HG03159 (cell line): ENCODE results near the gene FAM171A1.
"Not testable (repeated sequence)": the region's sequence is repeated elsewhere in the genome, so short reads cannot be mapped to it uniquely, and the experiment has no call there.

ENCODE experiments used
- ATAC-seq: cut with Tn5 transposase; IDR thresholded peaks from one replicate; pipeline ENCODE4 v1.9.1; 2021; ENCODE audit warnings: mild to moderate bottlenecking, moderate library complexity; ENCODE audit not compliant: unreplicated experiment

The FAM171A1 gene

DNA sequence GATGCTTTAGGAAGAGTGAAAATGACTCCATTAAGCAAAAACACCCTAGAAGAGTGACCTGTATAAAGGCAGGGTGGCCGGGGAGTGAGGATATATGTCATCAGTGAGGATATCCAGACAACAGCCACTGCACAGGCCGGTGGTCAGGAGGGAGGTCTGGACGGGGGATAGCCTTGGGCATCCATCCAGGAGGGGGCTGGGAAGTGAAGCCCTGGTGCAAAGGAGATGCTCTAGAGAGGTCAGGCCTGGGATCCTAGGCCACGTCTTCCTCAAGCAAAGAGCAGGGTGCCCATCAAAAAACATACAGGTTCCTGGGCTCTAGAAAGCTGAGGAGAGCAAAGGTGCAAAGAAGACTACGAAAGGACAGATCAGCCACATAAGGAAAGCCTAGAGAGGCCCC is 25.6 kb downstream of the FAM171A1 start:
- no peak for ATAC-seq

DNA sequence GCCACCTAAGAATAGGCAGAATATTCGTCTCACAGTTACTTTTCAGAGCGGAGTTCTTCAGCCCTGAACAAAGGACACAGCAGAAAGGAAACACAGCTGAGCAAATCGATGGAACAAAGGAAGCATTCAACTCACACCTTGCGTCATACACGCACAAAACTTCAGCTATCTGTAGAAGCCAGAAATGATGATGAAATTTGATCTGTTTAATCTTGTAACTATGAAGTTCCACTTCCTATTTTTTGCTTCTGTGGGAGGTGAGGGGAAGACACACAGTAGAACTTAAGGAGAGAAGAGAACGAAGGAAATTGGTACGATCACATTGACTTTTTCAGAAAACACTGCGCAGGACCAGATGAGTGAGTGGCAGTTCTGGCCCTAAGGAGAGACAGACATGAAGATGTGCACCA is 26.2 kb downstream of the FAM171A1 start:
- no peak for ATAC-seq

DNA sequence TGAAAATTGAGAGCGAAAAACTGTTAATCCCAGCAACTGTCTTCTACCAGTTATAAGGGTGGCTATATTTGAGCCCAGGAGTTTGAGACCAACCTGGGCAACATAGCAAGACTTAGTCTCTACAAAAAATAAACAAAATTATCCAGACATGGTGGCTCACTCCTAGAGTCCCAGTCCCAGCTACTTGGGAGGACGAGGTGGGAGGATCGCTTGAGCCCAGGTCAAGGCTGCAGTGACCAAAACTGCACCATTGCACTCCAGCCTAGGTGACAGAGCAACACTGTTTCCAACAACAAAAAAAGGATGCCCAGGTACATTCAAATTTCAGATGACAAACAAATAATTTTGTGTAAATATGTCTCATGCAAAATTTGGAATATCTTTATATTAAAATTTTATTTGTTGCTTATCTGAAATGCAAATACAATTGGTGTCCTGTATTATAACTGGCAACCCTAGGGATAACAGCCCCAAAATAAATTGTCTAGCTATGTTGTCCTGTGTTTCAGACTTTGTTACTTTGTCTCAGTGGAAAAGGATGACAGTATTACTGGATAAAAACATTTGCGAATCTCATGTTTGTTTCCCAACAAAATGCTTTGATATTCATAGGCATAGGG is 26.7 kb downstream of the FAM171A1 start:
- no peak for ATAC-seq

DNA sequence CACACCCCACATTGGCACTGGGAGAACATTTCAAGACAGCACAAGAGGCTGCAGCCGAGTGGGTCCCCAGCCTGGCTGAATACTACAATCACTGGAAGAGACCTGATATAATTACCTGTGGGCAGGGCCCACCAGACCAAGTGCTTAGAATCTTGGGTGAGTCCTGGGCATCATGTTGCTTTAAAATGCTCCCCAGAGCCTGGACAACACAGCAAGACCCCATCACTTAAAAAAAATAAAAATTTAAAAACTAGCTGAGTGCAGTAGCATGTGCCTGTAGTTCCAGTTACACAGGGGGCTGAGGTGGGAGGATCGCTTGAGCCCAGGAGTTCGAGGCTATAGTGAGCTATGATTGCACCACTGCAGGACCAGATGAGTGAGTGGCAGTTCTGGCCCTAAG is 28.1 kb downstream of the FAM171A1 start:
- no peak for ATAC-seq

DNA sequence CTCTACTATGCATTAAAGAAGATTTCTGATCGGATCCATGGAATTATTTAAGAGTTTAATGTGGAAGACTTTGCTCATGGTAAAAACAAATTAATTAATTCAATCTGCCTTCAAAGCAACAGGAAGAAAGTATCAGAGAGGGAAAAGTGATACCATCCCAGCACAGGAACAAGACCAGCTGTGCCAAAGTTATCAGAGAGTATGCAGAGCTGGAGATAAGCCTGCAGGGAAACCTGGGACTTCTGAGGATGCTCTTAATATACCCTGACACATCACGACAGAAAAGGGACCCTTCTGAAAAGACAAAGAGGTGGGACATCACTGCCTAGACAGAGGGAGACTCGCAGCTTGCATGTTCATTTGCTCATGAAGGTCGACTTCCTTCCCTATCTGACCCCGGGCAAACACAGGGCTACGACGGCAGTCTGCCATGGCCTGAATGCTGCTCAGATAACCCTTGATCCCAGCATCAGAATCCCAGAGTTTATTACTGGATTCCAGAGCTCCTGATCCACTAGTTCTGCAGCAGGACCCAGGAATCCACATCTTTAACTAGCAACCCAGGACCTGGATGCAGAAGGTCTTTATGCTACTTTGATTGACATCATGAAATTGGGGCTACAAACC is 29.5 kb downstream of the FAM171A1 start:
- no peak for ATAC-seq

DNA sequence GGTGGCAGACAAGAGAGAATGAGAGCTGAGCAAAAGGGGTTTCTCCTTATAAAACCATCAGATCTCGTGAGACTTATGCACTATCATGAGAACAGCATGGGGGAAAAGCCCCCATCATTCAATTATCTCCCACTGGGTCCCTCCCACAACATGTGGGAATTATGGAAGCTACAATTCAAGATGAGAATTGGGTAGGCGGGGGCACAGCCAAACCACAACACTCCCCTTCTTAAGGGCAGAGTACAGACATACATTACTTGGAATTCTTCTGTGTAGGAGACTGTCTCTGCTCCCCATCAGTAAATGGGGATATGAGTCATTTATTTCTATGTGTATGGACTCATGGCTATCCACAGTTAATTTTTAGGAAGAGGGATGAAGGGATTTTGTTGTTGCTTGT is 31.2 kb downstream of the FAM171A1 start:
- no peak for ATAC-seq

DNA sequence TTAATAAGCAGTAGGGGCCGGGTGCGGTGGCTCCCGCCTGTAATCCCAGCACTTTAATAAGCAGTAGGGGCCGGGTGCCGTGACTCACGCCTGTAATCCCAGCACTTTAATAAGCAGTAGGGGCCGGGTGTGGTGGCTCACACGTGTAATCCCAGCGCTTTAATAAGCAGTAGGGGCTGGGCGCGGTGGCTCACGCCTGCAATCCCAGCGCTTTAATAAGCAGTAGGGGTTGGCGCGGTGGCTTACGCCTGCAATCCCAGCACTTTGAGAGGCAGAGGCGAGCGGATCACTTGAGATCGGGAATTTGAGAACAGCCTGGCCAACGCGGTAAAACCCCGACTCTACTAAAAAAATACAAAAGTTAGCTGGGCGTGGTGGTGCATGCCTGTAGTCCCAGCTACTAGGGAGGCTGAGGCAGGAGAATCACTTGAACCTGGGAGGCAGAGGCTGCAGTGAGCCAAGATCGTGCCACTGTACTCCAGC is 33.6 kb downstream of the FAM171A1 start:
- not testable (repeated sequence) for ATAC-seq

DNA sequence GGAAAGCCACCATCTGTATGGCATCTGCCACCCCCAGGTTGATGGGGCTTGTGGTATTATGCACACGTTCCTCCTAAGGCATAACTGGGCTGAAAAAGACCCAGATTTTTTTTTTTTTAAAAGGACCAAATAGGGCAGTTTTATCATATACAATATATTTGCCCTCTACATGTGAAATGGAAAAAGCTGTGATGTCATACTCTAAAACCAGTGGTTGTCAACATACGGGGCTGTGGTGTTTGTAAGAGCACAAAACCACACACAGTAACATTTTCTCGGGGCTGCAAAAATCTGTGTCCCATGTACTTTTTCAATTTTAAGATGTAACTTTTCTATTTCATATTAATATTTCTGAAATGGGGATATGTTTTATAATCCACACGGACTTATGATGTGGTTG is 34.9 kb downstream of the FAM171A1 start:
- no peak for ATAC-seq

DNA sequence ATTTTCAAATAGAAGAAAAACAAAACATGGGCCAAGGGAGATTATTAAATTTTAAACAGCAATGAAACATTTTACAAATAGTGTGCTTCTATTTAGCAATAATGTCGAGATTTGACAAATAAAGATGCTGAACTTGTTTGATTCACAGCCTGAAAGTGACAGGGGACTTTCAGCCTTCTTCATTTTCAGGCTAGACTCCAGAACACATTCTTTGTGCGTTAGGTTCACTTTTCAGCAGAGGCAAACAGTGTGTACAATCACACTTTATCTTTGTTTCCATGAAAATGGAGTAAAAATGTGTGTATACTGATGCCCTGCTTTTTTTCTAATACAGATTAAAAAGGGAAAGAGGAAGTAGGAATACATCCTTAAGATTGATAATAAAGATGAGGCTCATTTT is 35.6 kb downstream of the FAM171A1 start:
- ATAC-seq: no peak

DNA sequence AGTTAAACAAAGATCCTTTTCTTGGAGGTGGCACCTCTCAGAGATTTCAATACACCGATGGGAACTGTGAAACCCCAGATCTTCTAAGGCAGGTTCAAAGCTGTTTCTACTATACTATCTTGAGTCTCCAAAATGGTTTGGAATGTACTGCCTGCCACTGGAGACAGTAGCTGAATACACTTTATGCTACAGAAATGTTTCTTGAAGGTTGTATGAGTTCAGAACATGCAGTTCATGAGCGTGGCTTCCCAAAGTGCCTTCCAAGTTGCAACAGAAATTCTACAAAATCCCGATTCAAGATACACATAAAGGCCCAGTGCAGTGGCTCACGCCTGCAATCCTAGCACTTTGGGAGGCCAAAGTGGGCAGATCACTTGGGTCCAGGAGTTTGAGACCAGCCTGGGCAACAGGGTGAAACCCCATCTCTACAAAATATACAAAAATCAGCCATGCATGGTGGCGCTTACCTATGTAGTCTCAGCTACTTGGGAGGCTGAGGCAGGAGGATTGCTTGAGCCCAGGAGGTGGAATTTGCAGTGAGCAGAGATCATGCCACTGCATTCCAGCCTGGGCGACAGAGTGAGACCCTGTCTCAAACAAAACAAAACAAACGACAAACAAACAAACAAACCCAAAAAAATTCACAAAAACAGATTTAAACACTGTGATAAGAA is 36.3 kb downstream of the FAM171A1 start:
- no peak for ATAC-seq

DNA sequence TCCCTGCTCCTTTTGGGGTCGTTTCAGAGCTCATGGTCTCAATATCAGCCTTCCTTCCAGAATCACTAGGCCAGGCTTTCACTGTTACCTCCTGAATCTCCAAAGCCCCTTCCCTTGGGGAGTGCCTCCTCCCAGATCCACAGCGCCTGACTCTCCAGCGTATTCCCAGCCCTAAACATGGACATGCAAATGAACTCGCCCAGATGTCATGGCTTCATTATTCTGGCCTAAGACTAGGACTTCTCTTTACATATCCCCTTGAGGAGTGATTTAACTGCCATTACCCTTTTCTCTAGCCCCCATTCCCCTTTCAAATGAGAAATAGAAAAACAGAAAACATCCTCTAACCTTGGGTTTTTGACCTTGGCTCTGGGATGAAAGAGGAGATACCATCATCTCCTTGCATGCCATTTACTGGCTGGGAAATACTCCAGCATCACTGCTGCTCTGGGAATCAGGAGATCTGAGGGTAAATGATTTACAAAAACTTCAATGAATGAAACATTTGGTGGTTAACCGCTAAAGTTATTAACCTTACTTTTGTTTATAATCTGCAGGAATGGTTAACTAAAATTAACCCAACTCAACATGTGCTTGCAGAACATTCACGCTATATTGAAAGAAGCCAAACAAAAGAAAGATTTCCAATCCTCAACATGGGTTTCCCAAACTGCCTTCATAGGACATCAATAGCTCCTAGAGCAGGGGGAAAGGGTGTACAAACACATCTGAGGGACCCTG is 37.0 kb downstream of the FAM171A1 start:
- ATAC-seq: no peak

DNA sequence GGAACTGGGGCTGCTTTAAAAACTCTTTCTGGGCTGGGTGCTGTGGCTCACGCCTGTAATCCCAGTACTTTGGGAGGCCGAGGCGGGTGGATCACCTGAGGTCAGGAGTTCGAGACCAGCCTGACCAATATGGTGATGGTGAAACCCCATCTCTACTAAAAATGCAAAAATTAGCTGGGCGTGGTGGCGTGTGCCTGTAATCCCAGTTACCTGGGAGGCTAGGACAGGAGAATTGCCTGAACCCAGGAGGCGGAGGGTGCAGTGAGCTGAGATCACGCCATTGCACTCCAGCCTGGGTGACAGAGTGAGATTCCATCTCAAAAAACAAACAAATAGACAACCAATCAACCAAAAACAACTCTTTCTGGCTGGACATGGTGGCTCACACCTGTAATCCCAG is 37.9 kb downstream of the FAM171A1 start:
- not testable (repeated sequence) for ATAC-seq

DNA sequence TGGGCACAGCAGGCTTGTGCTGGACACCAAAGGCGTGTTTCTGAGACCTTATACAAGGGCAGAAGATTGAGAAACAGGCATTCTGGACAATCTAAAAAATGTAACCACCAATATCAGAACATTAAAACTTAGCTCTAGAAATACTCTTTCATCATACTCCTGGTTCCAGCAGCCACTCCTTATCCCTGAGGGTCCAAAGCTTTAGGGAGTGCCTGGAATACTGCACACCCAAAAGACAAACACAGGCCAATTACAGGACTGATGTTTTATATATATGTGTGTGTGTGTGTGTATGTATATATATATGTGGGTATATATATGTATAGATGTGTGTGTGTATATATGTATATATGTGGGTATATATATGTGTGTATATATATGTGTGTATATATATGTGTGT is 39.6 kb downstream of the FAM171A1 start:
- ATAC-seq: no peak

DNA sequence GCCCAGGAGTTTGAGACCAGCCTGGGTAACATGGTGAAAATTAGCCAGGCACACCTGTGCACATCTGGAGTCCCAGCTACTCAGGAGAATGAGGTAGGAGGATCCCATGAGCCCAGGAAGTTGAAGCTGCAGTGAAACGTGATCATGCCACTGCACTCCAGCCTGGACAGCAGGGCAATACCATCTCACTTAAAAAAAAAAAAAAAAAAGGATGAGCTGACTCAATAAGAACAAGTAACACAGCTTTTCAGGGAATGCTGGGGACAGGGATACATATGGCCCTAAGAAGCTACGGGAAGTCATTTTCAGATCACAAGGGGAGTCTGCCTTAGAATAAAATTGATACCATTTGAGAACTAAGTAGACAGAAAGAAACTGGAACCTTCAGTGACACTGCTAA is 41.7 kb downstream of the FAM171A1 start:
- ATAC-seq: no peak

DNA sequence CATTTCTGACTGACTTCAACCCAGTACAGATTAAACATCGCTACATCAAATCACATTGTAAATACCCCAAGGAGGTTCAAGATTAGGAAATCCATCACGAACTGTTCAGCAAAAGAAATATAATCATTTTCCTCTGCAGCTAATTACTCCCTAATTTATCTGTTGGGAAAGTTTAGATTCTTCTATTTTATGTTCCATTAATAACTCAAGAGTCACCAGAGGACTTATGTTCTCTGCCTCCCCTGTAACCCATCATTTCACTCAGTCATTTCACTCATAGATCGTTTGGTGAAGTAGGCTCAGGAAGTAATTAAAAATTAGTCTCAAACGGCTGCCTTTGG is 45.2 kb downstream of the FAM171A1 start:
- no peak for ATAC-seq

DNA sequence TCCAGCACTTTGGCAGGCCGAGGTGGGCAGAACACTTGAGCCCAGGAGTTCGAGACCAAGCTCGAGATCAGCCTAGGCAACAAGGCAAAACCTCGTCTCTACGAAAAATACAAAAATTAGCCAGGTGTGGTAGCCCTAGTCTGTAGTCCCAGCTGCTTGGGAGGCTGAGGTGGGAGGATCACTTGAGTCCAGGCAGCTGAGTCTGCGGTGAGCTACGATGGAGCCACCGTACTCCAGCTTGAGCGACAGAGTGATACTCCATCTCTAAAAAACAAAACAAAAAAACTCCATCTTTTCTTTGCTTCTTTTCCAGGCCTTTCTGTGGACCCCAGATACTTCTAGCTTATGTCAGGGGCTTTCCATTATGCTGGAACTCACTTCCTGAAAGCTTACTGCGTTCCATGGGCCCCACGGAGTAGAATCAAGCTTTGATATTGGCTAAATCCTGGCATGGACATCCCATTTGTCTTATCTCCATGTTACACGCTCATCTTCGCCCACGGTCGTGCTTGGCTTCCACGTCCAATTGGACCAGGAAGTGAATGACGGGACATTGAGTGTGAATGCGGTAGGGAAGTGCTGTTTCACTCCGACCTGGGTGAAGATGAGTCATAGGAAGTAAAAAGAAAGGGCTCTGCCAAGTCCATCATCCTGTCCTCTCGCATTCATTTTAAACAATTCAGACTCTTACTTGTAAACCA is 45.7 kb downstream of the FAM171A1 start:
- ATAC-seq: no peak

DNA sequence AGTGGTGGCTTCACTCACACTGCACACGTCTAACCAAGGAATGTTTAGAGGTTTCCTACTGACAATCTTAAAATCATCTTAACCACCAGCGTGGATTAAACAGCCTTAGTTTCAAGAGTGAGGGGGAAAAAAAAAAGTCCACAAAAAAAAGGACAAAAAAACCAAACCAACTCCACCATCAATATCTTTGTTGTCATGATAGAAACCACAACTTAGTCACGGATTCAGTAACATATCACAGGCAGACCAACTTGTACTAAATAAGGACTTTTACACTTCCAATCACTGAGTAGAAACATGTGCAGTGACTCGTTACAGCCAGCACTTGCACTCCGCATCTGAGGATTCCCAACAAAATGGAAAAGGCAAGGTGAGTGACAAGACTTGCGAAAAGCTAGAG is 46.5 kb downstream of the FAM171A1 start:
- ATAC-seq: no peak

DNA sequence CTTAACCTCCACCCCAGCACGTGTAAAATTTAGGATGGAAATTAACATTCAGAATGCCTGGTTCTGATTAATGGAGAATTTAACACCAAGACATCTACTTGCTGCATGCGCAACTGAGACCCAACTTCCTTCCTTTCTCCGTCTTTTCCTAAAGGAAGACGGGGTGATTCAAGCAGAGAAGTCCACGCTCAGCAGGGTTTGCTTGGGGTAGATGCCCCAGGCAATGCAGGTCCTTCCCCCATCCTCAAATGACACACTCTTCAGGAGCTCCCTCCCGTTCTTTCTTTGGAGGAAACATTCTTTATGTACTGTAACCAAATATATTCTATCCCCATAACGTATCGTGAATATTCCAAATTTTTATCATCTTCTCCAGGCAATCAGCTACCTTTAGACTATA is 47.0 kb downstream of the FAM171A1 start:
- ATAC-seq: no peak

DNA sequence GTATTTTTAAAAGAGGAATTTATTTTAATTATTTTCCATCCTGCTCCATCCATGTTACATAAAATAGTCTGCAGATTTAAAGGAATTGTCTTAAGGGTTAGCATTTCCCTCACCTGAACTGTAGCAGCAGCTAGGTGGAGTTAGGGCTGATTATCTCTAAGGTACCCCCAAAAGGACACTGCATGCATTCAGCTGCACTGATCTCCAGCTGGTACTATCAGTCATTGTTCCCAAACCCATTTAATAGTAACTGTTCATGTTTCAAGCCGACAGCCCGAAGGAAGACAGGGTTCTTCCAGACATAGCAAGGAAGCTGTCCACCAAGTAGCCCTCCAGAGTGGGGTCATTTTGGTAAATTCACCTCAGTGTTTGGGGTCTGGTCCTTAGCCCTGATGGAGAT is 48.7 kb downstream of the FAM171A1 start:
- no peak for ATAC-seq

DNA sequence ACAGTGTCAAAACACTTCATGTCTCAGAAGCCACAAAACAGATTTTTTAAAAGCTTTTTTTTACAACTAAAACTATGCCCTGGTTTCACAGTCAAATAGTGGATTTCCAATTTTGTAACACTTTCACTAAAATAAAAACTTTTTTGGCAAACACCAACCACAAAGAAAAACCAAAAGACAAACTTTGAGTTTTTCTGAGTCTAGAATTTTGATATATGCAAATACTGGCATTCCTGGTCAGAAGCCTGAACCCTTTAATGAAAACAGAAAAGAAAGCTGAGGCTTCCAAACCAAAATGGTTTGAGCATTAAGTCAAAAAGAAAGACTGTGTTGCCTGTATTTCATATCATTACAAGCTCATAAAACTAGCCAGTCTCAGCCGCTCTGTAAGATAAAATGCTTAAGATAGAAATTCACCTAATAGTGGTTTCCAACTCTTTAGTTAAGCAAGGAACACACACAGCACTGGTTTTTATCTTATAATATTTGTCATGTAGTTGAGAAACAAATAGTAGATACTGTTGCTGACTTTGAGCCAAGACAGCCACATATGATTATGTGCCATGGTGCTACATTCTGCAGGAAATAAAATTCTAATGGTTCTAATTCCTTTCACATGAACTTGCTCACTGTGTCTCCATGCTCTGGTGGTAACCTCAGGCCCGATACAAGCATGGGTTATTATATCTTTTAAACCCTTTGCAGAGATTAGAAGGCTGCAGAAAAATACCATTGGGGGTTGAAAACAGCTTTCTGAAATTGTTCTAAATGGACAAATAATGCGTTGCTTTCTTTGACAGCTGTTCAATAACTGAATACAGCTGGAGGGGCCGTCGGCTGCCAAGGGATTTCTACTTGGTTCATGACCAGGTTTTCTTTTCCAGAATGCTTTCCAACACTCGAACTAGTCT is 49.4 kb downstream of the FAM171A1 start:
- no peak for ATAC-seq
